GM12891 (cell line): ENCODE data around the gene KARS1.

Source experiments
- POLR2A ChIP-seq: IDR thresholded peaks from 2 replicates; pipeline ENCODE4 v1.6.1; 2011; ENCODE audit warnings: low read depth, low read length, control low read depth
- POLR2AphosphoS5 ChIP-seq: IDR thresholded peaks from 2 replicates; pipeline ENCODE4 v1.6.1; 2011; ENCODE audit warnings: low read depth, low read length, control low read depth
- SPI1 ChIP-seq: IDR thresholded peaks from 2 replicates; pipeline ENCODE4 v1.6.1; 2011; ENCODE audit warnings: low read depth, low read length, control low read depth
- TAF1 ChIP-seq: IDR thresholded peaks from 2 replicates; pipeline ENCODE4 v1.6.1; 2011; ENCODE audit warnings: low read depth, low read length, control low read depth

GRCh38 chr16:75599452-75600277 is 47.8 kb downstream of the KARS1 start:
- TF ChIP-seq POLR2A (no peak), POLR2AphosphoS5 (no peak), TAF1 (no peak), SPI1 (no peak)
